Karpas-422 (cell line): ENCODE data around the gene NAMPT. TPM values are rescaled to one million over a fixed set of nuclear protein-coding genes. Genes with fewer than 3 reads are reported as not detected.
"Not testable (repeated sequence)": the region's sequence is repeated elsewhere in the genome, so short reads cannot be mapped to it uniquely, and the experiment has no call there.

ENCODE experiments used
- DNase-seq: peaks from one replicate; pipeline ENCODE4 v3.0.0-alpha.2; 2015
- H2AFZ ChIP-seq: fragments of 200-600 bp; sonication (generic); 2 replicates; pipeline ENCODE4 v1.6.1; 2014; ENCODE audit warnings: antibody characterized with exemption, low read length, mixed read lengths
- H3K27ac ChIP-seq: fragments of 200-600 bp; sonication (generic); 2 replicates; pipeline ENCODE4 v1.5.1; 2014; ENCODE audit warnings: mild to moderate bottlenecking, low read length, moderate library complexity
- H3K27me3 ChIP-seq: fragments of 200-600 bp; sonication (generic); 2 replicates; pipeline ENCODE4 v1.6.1; 2014; ENCODE audit warnings: low read length, mixed read lengths
- H3K36me3 ChIP-seq: fragments of 200-600 bp; sonication (generic); 2 replicates; pipeline ENCODE4 v1.6.1; 2014; ENCODE audit warnings: low read length, mixed read lengths; ENCODE audit not compliant: insufficient read depth
- H3K4me1 ChIP-seq: fragments of 200-600 bp; sonication (generic); 2 replicates; pipeline ENCODE4 v1.6.1; 2014; ENCODE audit warnings: mild to moderate bottlenecking, low read length, mixed read lengths
- H3K4me2 ChIP-seq: fragments of 200-600 bp; sonication (generic); 2 replicates; pipeline ENCODE4 v1.6.1; 2014; ENCODE audit warnings: low read length, low read depth, mild to moderate bottlenecking; ENCODE audit not compliant: poor library complexity, severe bottlenecking
- H3K4me3 ChIP-seq: fragments of 200-600 bp; sonication (generic); 2 replicates; pipeline ENCODE4 v1.5.1; 2014; ENCODE audit warnings: mild to moderate bottlenecking, antibody characterized with exemption, low read length, mixed read lengths
- H3K79me2 ChIP-seq: fragments of 200-600 bp; sonication (generic); 2 replicates; pipeline ENCODE4 v1.6.1; 2014; ENCODE audit warnings: mild to moderate bottlenecking, low read length, mixed read lengths
- H3K9ac ChIP-seq: fragments of 200-600 bp; sonication (generic); 2 replicates; pipeline ENCODE4 v1.6.0; 2014; ENCODE audit warnings: low read length
- H3K9me2 ChIP-seq: fragments of 200-600 bp; sonication (generic), shearing (Covaris generic); replicated peaks from 2 replicates; pipeline ENCODE4 v1.6.0; 2014; ENCODE audit warnings: mild to moderate bottlenecking, low read length, moderate library complexity; ENCODE audit not compliant: insufficient read depth
- H3K9me3 ChIP-seq: fragments of 300-700, 200-600 bp; sonication (generic); 2 replicates; pipeline ENCODE4 v1.6.1; 2014; ENCODE audit warnings: low read length, mixed read lengths
- H4K20me1 ChIP-seq: fragments of 200-600 bp; sonication (generic); 2 replicates; pipeline ENCODE4 v1.6.1; 2014; ENCODE audit warnings: mild to moderate bottlenecking, antibody characterized with exemption, low read length, low read depth; ENCODE audit not compliant: insufficient read depth
- total RNA-seq: library from RNA; depleted of rRNA; stranded (reverse); fragments of >200 nt; shearing (Covaris generic); gene quantifications from 2 replicates; pipeline ENCODE4 v1.2.3, GENCODE V29; 2014; ENCODE audit warnings: low replicate concordance

NAMPT gene
- total RNA-seq, 1 experiment from 2014 or later = 87.4 TPM

- not testable (repeated sequence) for H4K20me1 ChIP-seq, H3K4me1 ChIP-seq, H3K79me2 ChIP-seq, H3K27ac ChIP-seq, H3K4me3 ChIP-seq, H3K36me3 ChIP-seq, H2AFZ ChIP-seq, DNase-seq, H3K9ac ChIP-seq, H3K9me3 ChIP-seq, H3K4me2 ChIP-seq, H3K27me3 ChIP-seq, H3K9me2 ChIP-seq
Observed at GRCh38 chr7:106324509-106324908, 39.7 kb upstream of the NAMPT start.

- not testable (repeated sequence) for H3K27me3 ChIP-seq, H3K9me2 ChIP-seq, DNase-seq, H2AFZ ChIP-seq, H3K4me1 ChIP-seq, H3K79me2 ChIP-seq, H3K4me2 ChIP-seq, H3K4me3 ChIP-seq, H3K9ac ChIP-seq, H3K9me3 ChIP-seq, H4K20me1 ChIP-seq, H3K36me3 ChIP-seq, H3K27ac ChIP-seq
Observed at GRCh38 chr7:106320254-106320770, 35.5 kb upstream of the NAMPT start.

DNA sequence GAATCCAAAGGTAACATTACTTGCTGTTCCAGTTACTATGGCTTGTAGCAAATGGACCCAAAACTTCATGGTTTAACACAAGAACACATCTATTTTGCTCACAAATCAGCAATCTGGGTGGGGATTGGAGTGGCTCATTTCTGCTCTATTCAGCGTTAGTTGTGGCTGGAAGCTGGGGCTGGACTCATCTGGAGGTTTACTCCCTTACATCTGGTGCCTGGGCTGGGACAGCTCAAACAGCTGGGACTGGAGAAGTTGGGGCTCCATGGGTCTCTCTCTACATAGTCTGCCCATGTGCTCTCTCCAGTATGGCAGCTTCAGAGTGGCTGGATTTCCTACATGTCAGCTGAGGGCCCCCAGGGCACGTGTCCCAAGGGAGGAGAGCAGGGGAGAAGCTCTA, 33.7 kb upstream of the NAMPT start:
- Histone ChIP-seq H3K9me2 (no peaks in the 10 kb centered on the region), H3K4me2 (no peak overlapping the region), H3K27me3 (no peaks in the 10 kb centered on the region), H3K27ac (no peak overlapping the region), H2AFZ (no peak overlapping the region), H3K36me3 (no peaks in the 10 kb centered on the region), H3K79me2 (no peaks in the 10 kb centered on the region), H4K20me1 (no peaks in the 10 kb centered on the region), H3K4me3 (no peak overlapping the region), H3K9me3 (no peaks in the 10 kb centered on the region), H3K4me1 (no peaks in the 10 kb centered on the region), H3K9ac (no peak overlapping the region)
- no peak for DNase-seq

DNA sequence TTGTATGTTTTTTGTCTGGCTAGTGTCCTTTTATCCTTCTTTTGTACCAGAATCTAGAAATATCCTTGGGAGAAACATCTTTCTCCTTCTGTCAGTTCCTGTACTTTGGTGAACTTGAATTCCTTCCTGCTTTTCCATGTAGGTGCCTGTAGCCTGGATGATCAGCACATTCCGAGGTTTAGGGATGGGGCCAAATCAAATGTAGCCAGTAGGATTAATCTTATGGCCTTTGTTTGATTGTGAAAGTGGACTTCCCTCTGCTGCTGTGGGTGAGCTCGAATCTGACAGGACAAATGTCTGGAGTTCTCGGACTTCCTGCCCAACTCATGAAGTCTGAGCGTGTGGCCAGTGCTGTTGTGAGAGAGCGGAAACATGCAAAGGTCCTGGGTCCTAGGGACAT, 33.2 kb upstream of the NAMPT start:
- Histone ChIP-seq H3K27me3 (no peaks in the 10 kb centered on the region), H3K36me3 (no peaks in the 10 kb centered on the region), H3K9me3 (no peaks in the 10 kb centered on the region), H3K79me2 (no peaks in the 10 kb centered on the region), H4K20me1 (no peaks in the 10 kb centered on the region), H3K27ac (no peak overlapping the region), H3K4me1 (no peaks in the 10 kb centered on the region), H3K4me2 (no peak overlapping the region), H3K9ac (no peak overlapping the region), H3K9me2 (no peaks in the 10 kb centered on the region), H3K4me3 (no peak overlapping the region), H2AFZ (no peak overlapping the region)
- DNase-seq = no peak

GRCh38 chr7:106316947-106317346, 32.2 kb upstream of the NAMPT start:
- H2AFZ ChIP-seq = no peak overlapping the region
- no peaks in the 10 kb centered on the region for H3K36me3 ChIP-seq
- no peaks in the 10 kb centered on the region for H4K20me1 ChIP-seq
- H3K9me3 ChIP-seq = no peaks in the 10 kb centered on the region
- H3K27me3 ChIP-seq = no peaks in the 10 kb centered on the region
- no peak overlapping the region for H3K4me2 ChIP-seq
- no peak overlapping the region for H3K4me3 ChIP-seq
- no peaks in the 10 kb centered on the region for H3K4me1 ChIP-seq
- H3K9ac ChIP-seq = no peak overlapping the region
- no peak overlapping the region for H3K27ac ChIP-seq
- no peaks in the 10 kb centered on the region for H3K79me2 ChIP-seq
- DNase-seq = no peak
- no peaks in the 10 kb centered on the region for H3K9me2 ChIP-seq

GRCh38 chr7:106314875-106315274, 30.1 kb upstream of the NAMPT start:
- H3K79me2 ChIP-seq = no peaks in the 10 kb centered on the region
- H3K4me3 ChIP-seq = no peak overlapping the region
- no peak overlapping the region for H3K9ac ChIP-seq
- H3K9me2 ChIP-seq = no peaks in the 10 kb centered on the region
- DNase-seq = no peak
- no peak overlapping the region for H3K27ac ChIP-seq
- H4K20me1 ChIP-seq = no peaks in the 10 kb centered on the region
- no peak overlapping the region for H3K4me2 ChIP-seq
- H3K9me3 ChIP-seq = no peaks in the 10 kb centered on the region
- no peaks in the 10 kb centered on the region for H3K36me3 ChIP-seq
- H3K4me1 ChIP-seq = no peaks in the 10 kb centered on the region
- no peak overlapping the region for H2AFZ ChIP-seq
- H3K27me3 ChIP-seq = no peaks in the 10 kb centered on the region

GRCh38 chr7:106313966-106314365, 29.2 kb upstream of the NAMPT start:
- no peak for DNase-seq
- H3K4me3 ChIP-seq = no peak overlapping the region
- H3K9me3 ChIP-seq = no peaks in the 10 kb centered on the region
- H3K27ac ChIP-seq = no peak overlapping the region
- H3K9ac ChIP-seq = no peak overlapping the region
- H3K9me2 ChIP-seq = no peaks in the 10 kb centered on the region
- no peaks in the 10 kb centered on the region for H3K4me1 ChIP-seq
- H3K79me2 ChIP-seq = no peaks in the 10 kb centered on the region
- H3K27me3 ChIP-seq = no peaks in the 10 kb centered on the region
- H4K20me1 ChIP-seq = no peaks in the 10 kb centered on the region
- H2AFZ ChIP-seq = no peak overlapping the region
- H3K4me2 ChIP-seq = no peak overlapping the region
- H3K36me3 ChIP-seq = no peaks in the 10 kb centered on the region

- Histone ChIP-seq H3K36me3 (no peaks in the 10 kb centered on the region), H3K4me1 (no peaks in the 10 kb centered on the region), H3K9me2 (no peaks in the 10 kb centered on the region), H3K27ac (no peak overlapping the region), H3K9ac (no peak overlapping the region), H3K4me2 (no peak overlapping the region), H4K20me1 (no peaks in the 10 kb centered on the region), H3K9me3 (no peaks in the 10 kb centered on the region), H3K79me2 (no peaks in the 10 kb centered on the region), H3K27me3 (no peaks in the 10 kb centered on the region), H3K4me3 (no peak overlapping the region), H2AFZ (no peak overlapping the region)
- DNase-seq = no peak
Observed at GRCh38 chr7:106313456-106313901, 28.7 kb upstream of the NAMPT start.

DNA sequence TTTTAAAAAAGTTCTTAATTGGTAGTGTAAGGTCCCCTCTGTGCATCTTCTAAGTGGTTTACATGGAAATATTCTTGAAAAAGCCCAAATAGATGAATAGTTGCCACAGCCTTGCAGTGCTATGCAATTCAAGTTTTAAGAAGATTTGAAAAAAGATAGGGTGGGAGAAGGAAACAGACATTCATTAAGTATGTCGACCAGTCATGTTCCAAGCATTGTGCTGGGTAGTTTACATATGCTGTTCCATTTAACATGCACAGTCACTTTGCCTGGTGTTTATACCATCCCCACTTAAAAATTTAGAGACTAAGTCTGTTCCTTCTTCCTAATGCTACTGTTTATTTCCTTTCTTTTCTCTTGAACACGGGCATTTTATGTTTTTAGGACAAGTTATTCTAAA, 28.1 kb upstream of the NAMPT start:
- no peaks in the 10 kb centered on the region for H3K9me2 ChIP-seq
- DNase-seq = no peak
- H3K4me3 ChIP-seq = no peak overlapping the region
- no peak overlapping the region for H2AFZ ChIP-seq
- H4K20me1 ChIP-seq = no peaks in the 10 kb centered on the region
- H3K27me3 ChIP-seq = no peaks in the 10 kb centered on the region
- no peaks in the 10 kb centered on the region for H3K79me2 ChIP-seq
- H3K27ac ChIP-seq = no peak overlapping the region
- no peaks in the 10 kb centered on the region for H3K4me1 ChIP-seq
- no peaks in the 10 kb centered on the region for H3K36me3 ChIP-seq
- no peak overlapping the region for H3K4me2 ChIP-seq
- no peak overlapping the region for H3K9ac ChIP-seq
- no peaks in the 10 kb centered on the region for H3K9me3 ChIP-seq
